Neural cell (in vitro differentiated cells): ENCODE measurements around the gene FBRS. TPM values are rescaled to one million over a fixed set of nuclear protein-coding genes. Genes with fewer than 3 reads are reported as not detected.
"Not testable (repeated sequence)": the region's sequence is repeated elsewhere in the genome, so short reads cannot be mapped to it uniquely, and the experiment has no call there.

ENCODE experiments used
- H2AFZ ChIP-seq: fragments of 200-600, 300-800 bp; sonication (generic), shearing (Covaris generic); 2 replicates; pipeline ENCODE4 v1.6.0; 2014; ENCODE audit warnings: low read depth, mild to moderate bottlenecking, antibody characterized with exemption, low read length, moderate library complexity
- H3F3A ChIP-seq: fragments of 200-600 bp; shearing (Covaris generic); 2 replicates; pipeline ENCODE4 v1.6.1; 2016; ENCODE audit warnings: mild to moderate bottlenecking, moderate library complexity, mixed read lengths, antibody characterized with exemption, low read length; ENCODE audit not compliant: insufficient read depth, poor library complexity, severe bottlenecking
- H3K27ac ChIP-seq: fragments of 200-600, 300-800 bp; sonication (generic), shearing (Covaris generic); 2 replicates; pipeline ENCODE4 v1.5.1; 2014; ENCODE audit warnings: mild to moderate bottlenecking, low read length, moderate library complexity
- H3K27me3 ChIP-seq: fragments of 300-800, 200-600 bp; sonication (generic), shearing (Covaris generic); 2 replicates; pipeline ENCODE4 v1.6.0; 2014; ENCODE audit warnings: mild to moderate bottlenecking, low read depth, low read length, moderate library complexity; ENCODE audit not compliant: insufficient read depth
- H3K36me3 ChIP-seq: fragments of 300-800, 200-600 bp; sonication (generic), shearing (Covaris generic); 2 replicates; pipeline ENCODE4 v1.5.1; 2014; ENCODE audit warnings: mild to moderate bottlenecking, antibody characterized with exemption, low read length, moderate library complexity; ENCODE audit not compliant: insufficient read depth
- H3K4me2 ChIP-seq: fragments of 300-800, 200-600 bp; sonication (generic), shearing (Covaris generic); 2 replicates; pipeline ENCODE4 v1.6.0; 2014; ENCODE audit warnings: mild to moderate bottlenecking, low read length
- H3K4me3 ChIP-seq: fragments of 300-800, 200-600 bp; sonication (generic), shearing (Covaris generic); 2 replicates; pipeline ENCODE4 v1.5.1; 2014; ENCODE audit warnings: mild to moderate bottlenecking, low read length, moderate library complexity
- H3K79me2 ChIP-seq: fragments of 200-600 bp; shearing (Covaris generic); replicated peaks from 2 replicates; pipeline ENCODE4 v1.6.0; 2014; ENCODE audit warnings: mild to moderate bottlenecking, low read length, moderate library complexity; ENCODE audit not compliant: insufficient read depth
- H3K9ac ChIP-seq: fragments of 300-800, 200-600 bp; sonication (generic), shearing (Covaris generic); 2 replicates; pipeline ENCODE4 v1.6.1; 2016; ENCODE audit warnings: mild to moderate bottlenecking, low read length, mixed read lengths
- H3K9me2 ChIP-seq: fragments of 200-600 bp; shearing (Covaris generic); 2 replicates; pipeline ENCODE4 v1.6.1; 2016; ENCODE audit warnings: mild to moderate bottlenecking, low read length, mixed read lengths; ENCODE audit not compliant: insufficient read depth
- H3K9me3 ChIP-seq: fragments of 200-600, 300-800 bp; sonication (generic), shearing (Covaris generic); 2 replicates; pipeline ENCODE4 v1.6.1; 2016; ENCODE audit warnings: mild to moderate bottlenecking, mixed run types, low read length, moderate library complexity, mixed read lengths
- H4K20me1 ChIP-seq: fragments of 200-600 bp; shearing (Covaris generic); 2 replicates; pipeline ENCODE4 v1.6.1; 2016; ENCODE audit warnings: mild to moderate bottlenecking, mixed run types; ENCODE audit not compliant: insufficient read depth
- CTCF ChIP-seq: fragments of 450-650 bp; IDR thresholded peaks from 2 replicates; pipeline ENCODE4 v1.5.1; 2014; ENCODE audit warnings: antibody characterized with exemption, mild to moderate bottlenecking, moderate library complexity; ENCODE audit not compliant: poor library complexity, severe bottlenecking
- EP300 ChIP-seq: fragments of 450-650 bp; conservative IDR thresholded peaks from 2 replicates; pipeline ENCODE4 v1.6.1; 2014; ENCODE audit warnings: antibody characterized with exemption, mild to moderate bottlenecking, moderate library complexity; ENCODE audit not compliant: poor library complexity, severe bottlenecking
- EZH2 ChIP-seq: fragments of 200-600, 300-800 bp; shearing (Covaris generic), sonication (generic); IDR thresholded peaks from 2 replicates; pipeline ENCODE4 v1.6.1; 2014; ENCODE audit warnings: antibody characterized with exemption, low read length, borderline replicate concordance, mild to moderate bottlenecking; ENCODE audit not compliant: insufficient read depth, poor library complexity, severe bottlenecking
- MXI1 ChIP-seq: fragments of 450-650 bp; conservative IDR thresholded peaks from 2 replicates; pipeline ENCODE4 v1.6.1; 2014; ENCODE audit warnings: antibody characterized with exemption, mild to moderate bottlenecking; ENCODE audit not compliant: poor library complexity, severe bottlenecking
- POLR2AphosphoS5 ChIP-seq: IDR thresholded peaks from 2 replicates; pipeline ENCODE4 v1.6.1; 2012
- RAD21 ChIP-seq: fragments of 450-650 bp; conservative IDR thresholded peaks from 2 replicates; pipeline ENCODE4 v1.6.1; 2014; ENCODE audit warnings: antibody characterized with exemption, mild to moderate bottlenecking, moderate library complexity
- REST ChIP-seq: IDR thresholded peaks from 2 replicates; pipeline ENCODE4 v1.6.1; 2012; ENCODE audit warnings: borderline replicate concordance
- SMC3 ChIP-seq: fragments of 450-650 bp; conservative IDR thresholded peaks from 2 replicates; pipeline ENCODE4 v1.6.1; 2014; ENCODE audit warnings: antibody characterized with exemption, mild to moderate bottlenecking, moderate library complexity; ENCODE audit not compliant: poor library complexity
- TAF1 ChIP-seq: IDR thresholded peaks from 2 replicates; pipeline ENCODE4 v1.6.1; 2012; ENCODE audit warnings: low read depth
- polyA plus RNA-seq: library from polyadenylated mRNA; depleted of rRNA; stranded (reverse); fragments of >200 nt; gene quantifications from 2 replicates; pipeline ENCODE4 v1.2.3, GENCODE V29; 2014

FBRS gene
- polyA plus RNA-seq, 1 donor from 2014 or later, result 24.2 TPM

- Histone ChIP-seq H3K36me3 (no peaks in the 10 kb centered on the region), H2AFZ (no peak overlapping the region), H3K27ac (no peak overlapping the region), H3F3A (no peaks in the 10 kb centered on the region), H3K9ac (no peak overlapping the region), H3K79me2 (peaks cover 12% of the 10 kb centered on the region), H3K27me3 (no peaks in the 10 kb centered on the region), H4K20me1 (no peaks in the 10 kb centered on the region), H3K4me2 (no peak overlapping the region), H3K9me3 (no peaks in the 10 kb centered on the region), H3K4me3 (no peak overlapping the region), H3K9me2 (no peaks in the 10 kb centered on the region)
- TF ChIP-seq RAD21, result no peak
- TF ChIP-seq TAF1, result no peak
- TF ChIP-seq POLR2AphosphoS5, result no peak
- no peak for TF ChIP-seq REST
- TF ChIP-seq CTCF, result no peak
- no peak for TF ChIP-seq EZH2
- no peak for TF ChIP-seq SMC3
- no peak for TF ChIP-seq MXI1
- no peak for TF ChIP-seq EP300
Measured at GRCh38 chr16:30694926-30695693, 36.9 kb downstream of the FBRS start.

- not testable (repeated sequence) for H3K36me3 ChIP-seq, H2AFZ ChIP-seq, H3F3A ChIP-seq, H3K27me3 ChIP-seq, H4K20me1 ChIP-seq, H3K27ac ChIP-seq, H3K4me2 ChIP-seq, H3K9me3 ChIP-seq, H3K9me2 ChIP-seq, H3K4me3 ChIP-seq, H3K9ac ChIP-seq
- H3K79me2 ChIP-seq, result peaks cover 27% of the 10 kb centered on the region
Measured at GRCh38 chr16:30696646-30697045, 38.4 kb downstream of the FBRS start.
